Effector memory CD4-positive, alpha-beta T cell (primary cell): Measurements from ENCODE around the gene HBA1.
A peak's percentile ranks its signal among the peaks of the same experiment; 100 is the strongest.
"Not testable (repeated sequence)": the region's sequence is repeated elsewhere in the genome, so short reads cannot be mapped to it uniquely, and the experiment has no call there.

Experiments
- DNase-seq, 3 donors: peaks; one replicate each; pipeline ENCODE4 v3.0.0-alpha.2; 2020
- H3K27ac ChIP-seq: 2 replicates; pipeline ENCODE4 v1.7.0; 2013; ENCODE audit warnings: mild to moderate bottlenecking, low read length, moderate library complexity; ENCODE audit not compliant: insufficient read depth, poor library complexity, severe bottlenecking
- H3K27me3 ChIP-seq: replicated peaks from 2 replicates; pipeline ENCODE4 v1.7.0; 2013; ENCODE audit warnings: mild to moderate bottlenecking, low read length; ENCODE audit not compliant: insufficient read depth, control insufficient read depth, poor library complexity, severe bottlenecking
- H3K36me3 ChIP-seq: 2 replicates; pipeline ENCODE4 v1.7.0; 2013; ENCODE audit warnings: mild to moderate bottlenecking, low read length, moderate library complexity; ENCODE audit not compliant: control insufficient read depth, insufficient read depth
- H3K4me1 ChIP-seq: 2 replicates; pipeline ENCODE4 v1.7.0; 2013; ENCODE audit warnings: low read length, mild to moderate bottlenecking; ENCODE audit not compliant: control insufficient read depth, insufficient read depth, poor library complexity, severe bottlenecking
- H3K4me3 ChIP-seq: 2 replicates; pipeline ENCODE4 v1.7.0; 2013; ENCODE audit warnings: low read length, low read depth, mild to moderate bottlenecking; ENCODE audit not compliant: insufficient read depth, poor library complexity, severe bottlenecking
- H3K9me3 ChIP-seq: 2 replicates; pipeline ENCODE4 v1.7.0; 2013; ENCODE audit warnings: mild to moderate bottlenecking, low read length, moderate library complexity; ENCODE audit not compliant: control insufficient read depth

Gene HBA1

GRCh38 chr16:143456-143855, 33.0 kb upstream of the HBA1 start:
- no peaks in the 10 kb centered on the region for H3K9me3 ChIP-seq
- no peaks in the 10 kb centered on the region for H3K4me1 ChIP-seq
- H3K36me3 ChIP-seq: no peaks in the 10 kb centered on the region
- no peak overlapping the region for H3K4me3 ChIP-seq
- no peak for DNase-seq
- no peaks in the 10 kb centered on the region for H3K27me3 ChIP-seq
- H3K27ac ChIP-seq: no peak overlapping the region

- H3K9me3 ChIP-seq: no peaks in the 10 kb centered on the region
- no peak for DNase-seq
- H3K36me3 ChIP-seq: no peaks in the 10 kb centered on the region
Observed at GRCh38 chr16:144797-145252, 31.7 kb upstream of the HBA1 start.

DNA sequence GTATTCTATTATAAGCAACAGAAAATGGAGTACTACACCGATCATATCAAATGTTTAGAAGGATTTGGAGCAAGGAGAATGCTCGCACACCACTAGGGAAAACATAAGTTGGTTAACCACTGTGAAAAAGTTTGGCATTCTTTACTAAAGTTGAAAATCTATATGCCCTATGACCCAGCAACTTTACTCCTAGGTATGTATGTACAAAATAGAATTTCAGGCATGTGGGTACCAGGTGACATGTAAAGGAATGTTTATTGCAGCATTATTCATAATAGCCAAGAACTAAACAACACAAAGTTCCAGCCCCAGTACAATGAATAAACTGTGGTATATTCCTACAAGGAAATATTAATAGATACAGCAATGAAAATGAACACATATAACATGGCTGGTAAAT, 29.8 kb upstream of the HBA1 start:
- no peaks in the 10 kb centered on the region for H3K9me3 ChIP-seq

More at GRCh38 chr16:144797-145252, 31.7 kb upstream of the HBA1 start:
- no peaks in the 10 kb centered on the region for H3K4me1 ChIP-seq
- no peaks in the 10 kb centered on the region for H3K27me3 ChIP-seq
- no peak overlapping the region for H3K4me3 ChIP-seq
- H3K27ac ChIP-seq: no peak overlapping the region

GRCh38 chr16:149024-149660, 27.3 kb upstream of the HBA1 start:
- no peak overlapping the region for H3K4me3 ChIP-seq
- no peaks in the 10 kb centered on the region for H3K36me3 ChIP-seq
- H3K9me3 ChIP-seq: no peaks in the 10 kb centered on the region
- no peaks in the 10 kb centered on the region for H3K4me1 ChIP-seq
- no peak overlapping the region for H3K27ac ChIP-seq
- DNase-seq: no peak
- H3K27me3 ChIP-seq: no peaks in the 10 kb centered on the region

More for the DNA sequence above, 29.8 kb upstream of the HBA1 start:
- no peak overlapping the region for H3K4me3 ChIP-seq
- no peak for DNase-seq
- no peaks in the 10 kb centered on the region for H3K36me3 ChIP-seq
- H3K27ac ChIP-seq: no peak overlapping the region
- no peaks in the 10 kb centered on the region for H3K4me1 ChIP-seq
- no peaks in the 10 kb centered on the region for H3K27me3 ChIP-seq

GRCh38 chr16:152141-153128, 24.0 kb upstream of the HBA1 start, which contains the start of gene HBZ:
TSS of gene HBZ (plus strand) at chr16:152644. CDS start at chr16:152910, 266 bp downstream.
- H3K27ac ChIP-seq: no peak within 1 kb of the TSS
- H3K9me3 ChIP-seq: no peaks in the 10 kb centered on the region
- peaks cover 6% of the 10 kb centered on the region for H3K27me3 ChIP-seq
- H3K36me3 ChIP-seq: no peaks in the 10 kb centered on the region
- peaks cover 7% of the 10 kb centered on the region for H3K4me1 ChIP-seq
- no peak within 1 kb of the TSS for H3K4me3 ChIP-seq
- DNase-seq: no peak

GRCh38 chr16:153129-153521, 23.4 kb upstream of the HBA1 start:
- H3K27me3 ChIP-seq: not testable (repeated sequence)

GRCh38 chr16:153550-154216, 22.8 kb upstream of the HBA1 start:
- not testable (repeated sequence) for H3K27ac ChIP-seq, H3K9me3 ChIP-seq, H3K4me1 ChIP-seq, H3K4me3 ChIP-seq, H3K36me3 ChIP-seq, DNase-seq, H3K27me3 ChIP-seq

More at GRCh38 chr16:153129-153521, 23.4 kb upstream of the HBA1 start:
- not testable (repeated sequence) for H3K36me3 ChIP-seq, H3K4me3 ChIP-seq, H3K9me3 ChIP-seq, DNase-seq, H3K27ac ChIP-seq, H3K4me1 ChIP-seq

GRCh38 chr16:154217-155030, 22.1 kb upstream of the HBA1 start:
- H3K36me3 ChIP-seq: no peaks in the 10 kb centered on the region
- no peak overlapping the region for H3K27ac ChIP-seq
- peaks cover 6% of the 10 kb centered on the region for H3K27me3 ChIP-seq
- H3K9me3 ChIP-seq: no peaks in the 10 kb centered on the region
- peak in 1 of 3 donors; percentile 3 for DNase-seq
- H3K4me1 ChIP-seq: peaks cover 7% of the 10 kb centered on the region
- peak overlapping the region; percentile 46 for H3K4me3 ChIP-seq

DNA sequence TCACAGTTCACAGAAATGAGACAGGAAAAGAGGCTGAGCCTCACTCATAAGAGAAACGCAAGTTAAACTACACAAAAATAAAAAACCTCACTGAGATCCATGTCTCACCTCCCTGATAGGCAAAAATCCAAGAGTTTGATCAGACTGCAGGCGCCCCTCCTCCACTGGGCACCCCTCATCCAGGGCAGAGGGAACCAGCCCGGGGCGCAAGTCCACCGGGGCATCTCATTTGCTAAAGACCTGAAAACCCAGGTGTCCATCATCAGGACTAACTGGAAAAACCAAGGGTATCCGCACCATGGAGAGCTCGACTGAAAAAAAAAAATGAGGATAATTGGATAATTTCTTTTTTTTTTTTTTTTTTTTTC, 21.5 kb upstream of the HBA1 start:
- Histone ChIP-seq H3K27ac (no peak overlapping the region), H3K9me3 (no peaks in the 10 kb centered on the region), H3K4me3 (no peak overlapping the region), H3K36me3 (no peaks in the 10 kb centered on the region), H3K27me3 (peaks cover 6% of the 10 kb centered on the region), H3K4me1 (peaks cover 7% of the 10 kb centered on the region)
- DNase-seq: no peak
